Ectodermal cell (in vitro differentiated cells): ENCODE data around the gene GRM7.

Experiments
- H3K27ac ChIP-seq: 2 replicates; pipeline ENCODE4 v1.7.0; 2013; ENCODE audit warnings: mild to moderate bottlenecking, low read depth, low read length; ENCODE audit not compliant: insufficient read depth, poor library complexity, severe bottlenecking
- H3K27me3 ChIP-seq: 2 replicates; pipeline ENCODE4 v1.7.0; 2013; ENCODE audit warnings: mild to moderate bottlenecking, low read length; ENCODE audit not compliant: insufficient read depth, control insufficient read depth, poor library complexity, severe bottlenecking
- H3K36me3 ChIP-seq: one replicate; pipeline ENCODE4 v1.7.0; 2013; ENCODE audit warnings: low read length; ENCODE audit not compliant: control insufficient read depth, insufficient read depth
- H3K4me1 ChIP-seq: one replicate; pipeline ENCODE4 v1.7.0; 2013; ENCODE audit warnings: low read length; ENCODE audit not compliant: control insufficient read depth, insufficient read depth
- H3K4me3 ChIP-seq: 2 replicates; pipeline ENCODE4 v1.7.0; 2013; ENCODE audit warnings: low read depth, low read length, control low read depth; ENCODE audit not compliant: insufficient read depth
- H3K9me3 ChIP-seq: 2 replicates; pipeline ENCODE4 v1.7.0; 2013; ENCODE audit warnings: mild to moderate bottlenecking, low read length, moderate library complexity; ENCODE audit not compliant: control insufficient read depth
- WGBS, 2 experiments: methylation state at CpG; one replicate each; pipeline ENCODE4 v1.1.7; 2013; ENCODE audit warnings: missing lambda C conversion rate in 2 of 2; 5-methylcytosine and 5-hydroxymethylcytosine counted together

Gene GRM7

GRCh38 chr3:7710284-7710683 is 849.4 kb downstream of the GRM7 start:
- H3K36me3 ChIP-seq = no peaks in the 10 kb centered on the region
- H3K27ac ChIP-seq = no peak overlapping the region
- H3K4me1 ChIP-seq = no peaks in the 10 kb centered on the region
- H3K27me3 ChIP-seq = no peaks in the 10 kb centered on the region
- no peaks in the 10 kb centered on the region for H3K9me3 ChIP-seq
- no peak overlapping the region for H3K4me3 ChIP-seq
- WGBS, 2 experiments = 94 to 97% methylated on average over 3 of the region's 3 CpGs

- Histone ChIP-seq H3K36me3 (no peaks in the 10 kb centered on the region), H3K9me3 (no peaks in the 10 kb centered on the region), H3K27ac (no peak overlapping the region), H3K4me1 (no peaks in the 10 kb centered on the region), H3K27me3 (no peaks in the 10 kb centered on the region), H3K4me3 (no peak overlapping the region)
- WGBS, 2 experiments = 77 to 86% methylated on average over 2 of the region's 2 CpGs
Measured at GRCh38 chr3:7713724-7714123, 852.8 kb downstream of the GRM7 start.

- Histone ChIP-seq H3K27me3 (no peaks in the 10 kb centered on the region), H3K36me3 (no peaks in the 10 kb centered on the region), H3K4me3 (no peak overlapping the region), H3K9me3 (no peaks in the 10 kb centered on the region), H3K27ac (no peak overlapping the region), H3K4me1 (no peaks in the 10 kb centered on the region)
- WGBS, 2 experiments = 92 to 100% methylated on average over 1 of the region's 1 CpG
Measured at GRCh38 chr3:7720649-7721297, 859.9 kb downstream of the GRM7 start.

GRCh38 chr3:7721869-7722268 is 861.0 kb downstream of the GRM7 start:
- Histone ChIP-seq H3K4me3 (no peak overlapping the region), H3K27ac (no peak overlapping the region), H3K36me3 (no peaks in the 10 kb centered on the region), H3K27me3 (no peaks in the 10 kb centered on the region), H3K4me1 (no peaks in the 10 kb centered on the region), H3K9me3 (no peaks in the 10 kb centered on the region)
- WGBS, 2 experiments = 93 to 97% methylated on average over 5 of the region's 5 CpGs

GRCh38 chr3:7728566-7729519 is 867.9 kb downstream of the GRM7 start:
- WGBS, 2 experiments = 95 to 96% methylated on average over 5 to 7 of the region's 7 CpGs
- no peaks in the 10 kb centered on the region for H3K36me3 ChIP-seq
- H3K4me3 ChIP-seq = no peak overlapping the region
- no peaks in the 10 kb centered on the region for H3K9me3 ChIP-seq
- no peaks in the 10 kb centered on the region for H3K4me1 ChIP-seq
- H3K27ac ChIP-seq = no peak overlapping the region
- H3K27me3 ChIP-seq = no peaks in the 10 kb centered on the region

- H3K27me3 ChIP-seq = no peaks in the 10 kb centered on the region
- WGBS, 2 experiments = 67% methylated on average over 1 of the region's 1 CpG; no CpG with 5 or more reads in 1 of the 2 experiments
Measured at GRCh38 chr3:7733933-7734332, 873.0 kb downstream of the GRM7 start.

GRCh38 chr3:7734456-7734855 is 873.5 kb downstream of the GRM7 start:
- Histone ChIP-seq H3K36me3 (no peaks in the 10 kb centered on the region), H3K9me3 (no peaks in the 10 kb centered on the region), H3K27ac (no peak overlapping the region), H3K4me1 (no peaks in the 10 kb centered on the region), H3K27me3 (no peaks in the 10 kb centered on the region), H3K4me3 (no peak overlapping the region)

More at GRCh38 chr3:7733933-7734332, 873.0 kb downstream of the GRM7 start:
- Histone ChIP-seq H3K4me1 (no peaks in the 10 kb centered on the region), H3K4me3 (no peak overlapping the region), H3K9me3 (no peaks in the 10 kb centered on the region), H3K27ac (no peak overlapping the region), H3K36me3 (no peaks in the 10 kb centered on the region)

GRCh38 chr3:7737263-7737662 is 876.3 kb downstream of the GRM7 start:
- no peaks in the 10 kb centered on the region for H3K9me3 ChIP-seq
- no peaks in the 10 kb centered on the region for H3K27me3 ChIP-seq
- 83 to 100% methylated on average over 1 of the region's 1 CpG for WGBS, 2 experiments
- no peak overlapping the region for H3K4me3 ChIP-seq
- no peaks in the 10 kb centered on the region for H3K36me3 ChIP-seq
- H3K4me1 ChIP-seq = no peaks in the 10 kb centered on the region
- no peak overlapping the region for H3K27ac ChIP-seq

- Histone ChIP-seq H3K9me3 (no peaks in the 10 kb centered on the region), H3K27ac (no peak overlapping the region), H3K36me3 (no peaks in the 10 kb centered on the region), H3K4me3 (no peak overlapping the region), H3K4me1 (no peaks in the 10 kb centered on the region), H3K27me3 (no peaks in the 10 kb centered on the region)
- WGBS, 2 experiments = 88 to 95% methylated on average over 1 to 2 of the region's 2 CpGs
Measured at GRCh38 chr3:7739754-7740153, 878.8 kb downstream of the GRM7 start.

GRCh38 chr3:7740458-7740857 is 879.5 kb downstream of the GRM7 start:
- WGBS, 2 experiments = 94 to 96% methylated on average over 12 of the region's 12 CpGs
- Histone ChIP-seq H3K27me3 (no peaks in the 10 kb centered on the region), H3K4me3 (no peak overlapping the region), H3K9me3 (no peaks in the 10 kb centered on the region), H3K27ac (no peak overlapping the region), H3K4me1 (no peaks in the 10 kb centered on the region), H3K36me3 (no peaks in the 10 kb centered on the region)
